ENCODE measurements around the gene SULT1B1.

SULT1B1 gene

GRCh38 chr4:69708211-69708610, 52.2 kb downstream of the SULT1B1 start:
- no peak overlapping the region for H3K4me3 ChIP-seq (replicated peaks in 1 of 2; ENCODE audit: low read depth in 2 of 2, low read length in 2 of 2)
- no peak for TF ChIP-seq CTCF (IDR thresholded peaks at IDR 0.05; ENCODE audit: low read depth, low read length)
- peak; percentile 59 to 72 for DNase-seq (ENCODE audit: low read depth in 2 of 2)

GRCh38 chr4:69707807-69708206, 52.6 kb downstream of the SULT1B1 start:
- no peak for TF ChIP-seq CTCF (IDR thresholded peaks at IDR 0.05; ENCODE audit: low read depth, low read length)
- DNase-seq (ENCODE audit: low read depth in 2 of 2), result peak in 1 of 2 donors; percentile 52
- no peak overlapping the region for H3K4me3 ChIP-seq (replicated peaks in 1 of 2; ENCODE audit: low read depth in 2 of 2, low read length in 2 of 2)

- peak in 1 of 2 donors; percentile 10 for DNase-seq (ENCODE audit: low read depth in 2 of 2)
- H3K4me3 ChIP-seq (replicated peaks in 1 of 2; ENCODE audit: low read depth in 2 of 2, low read length in 2 of 2), result no peak overlapping the region
- no peak for TF ChIP-seq CTCF (IDR thresholded peaks at IDR 0.05; ENCODE audit: low read depth, low read length)
Observed at GRCh38 chr4:69702201-69702600, 58.2 kb downstream of the SULT1B1 start.

- H3K4me3 ChIP-seq (replicated peaks in 1 of 2; ENCODE audit: low read depth in 2 of 2, low read length in 2 of 2), result no peak overlapping the region
- TF ChIP-seq CTCF (IDR thresholded peaks at IDR 0.05; ENCODE audit: low read depth, low read length), result no peak
- DNase-seq (ENCODE audit: low read depth in 2 of 2), result no peak
Observed at GRCh38 chr4:69701696-69702095, 58.7 kb downstream of the SULT1B1 start.

GRCh38 chr4:69697536-69698242, 62.7 kb downstream of the SULT1B1 start:
- peak in 1 of 2 donors; percentile 3 for DNase-seq (ENCODE audit: low read depth in 2 of 2)
- no peak for TF ChIP-seq CTCF (IDR thresholded peaks at IDR 0.05; ENCODE audit: low read depth, low read length)
- H3K4me3 ChIP-seq (replicated peaks in 1 of 2; ENCODE audit: low read depth in 2 of 2, low read length in 2 of 2), result no peak overlapping the region

GRCh38 chr4:69689599-69689998, 70.8 kb downstream of the SULT1B1 start:
- DNase-seq (ENCODE audit: low read depth in 2 of 2), result peak; percentile 68 to 70
- H3K4me3 ChIP-seq (replicated peaks in 1 of 2; ENCODE audit: low read depth in 2 of 2, low read length in 2 of 2), result no peak overlapping the region

More at GRCh38 chr4:69689599-69689998, 70.8 kb downstream of the SULT1B1 start:
- TF ChIP-seq CTCF (IDR thresholded peaks at IDR 0.05; ENCODE audit: low read depth, low read length), result peak; percentile 33
